Colonic mucosa (tissue), 4 donors: ENCODE measurements around the gene IMPDH1. TPM values are rescaled to one million over a fixed set of nuclear protein-coding genes. Genes with fewer than 3 reads are reported as not detected.

Experiments
- DNase-seq: peaks from one replicate; pipeline ENCODE4 v3.0.0-alpha.2; 2020
- H3K27ac ChIP-seq: fragments of 200-600 bp; one replicate; pipeline ENCODE4 v1.8.0; 2021
- H3K27me3 ChIP-seq: fragments of 200-600 bp; one replicate; pipeline ENCODE4 v1.8.0; 2021
- H3K36me3 ChIP-seq: fragments of 200-600 bp; one replicate; pipeline ENCODE4 v1.8.0; 2021
- H3K4me1 ChIP-seq: fragments of 200-600 bp; one replicate; pipeline ENCODE4 v1.8.0; 2021; ENCODE audit warnings: mild to moderate bottlenecking
- H3K4me3 ChIP-seq: fragments of 200-600 bp; one replicate; pipeline ENCODE4 v1.8.0; 2021
- H3K9ac ChIP-seq, 2 donors: one replicate each; pipeline ENCODE4 v1.7.0; 2013; ENCODE audit warnings: control low read depth in 2 of 2, low read depth in 2 of 2, low read length in 2 of 2
- H3K9me3 ChIP-seq: fragments of 200-600 bp; one replicate; pipeline ENCODE4 v1.8.0; 2021
- intact Hi-C: fragments of 100-400 bp; cut with DNase I; formaldehyde crosslinking; loops from one replicate; pipeline ENCODE4 v1.14.1; 2022
- total RNA-seq, 2 donors: library from RNA; stranded (reverse); fragmentation: NEBNext Ultra II Directional in 1 of 2; extraction: Animal tissue kit (Norgen Biotek cat#: 25700) in 1 of 2; gene quantifications; one replicate each; pipeline ENCODE4 v1.2.1, GENCODE V29; 2021
- TF ChIP-seq, protein P1 (sequence below): fragments of 200-600 bp; IDR thresholded peaks from one replicate; pipeline ENCODE4 v1.8.0; 2022; ENCODE audit warnings: antibody characterized with exemption, mild to moderate bottlenecking
- donor health status: healthy.
- donor health status: DM: no; HTN: no; CAD: no.
- donor health status: DM: no; HTN: no; CAD: no.

IMPDH1 gene
- total RNA-seq, 2 donors from 2014 or later = 37.5 to 50.0 TPM

DNA sequence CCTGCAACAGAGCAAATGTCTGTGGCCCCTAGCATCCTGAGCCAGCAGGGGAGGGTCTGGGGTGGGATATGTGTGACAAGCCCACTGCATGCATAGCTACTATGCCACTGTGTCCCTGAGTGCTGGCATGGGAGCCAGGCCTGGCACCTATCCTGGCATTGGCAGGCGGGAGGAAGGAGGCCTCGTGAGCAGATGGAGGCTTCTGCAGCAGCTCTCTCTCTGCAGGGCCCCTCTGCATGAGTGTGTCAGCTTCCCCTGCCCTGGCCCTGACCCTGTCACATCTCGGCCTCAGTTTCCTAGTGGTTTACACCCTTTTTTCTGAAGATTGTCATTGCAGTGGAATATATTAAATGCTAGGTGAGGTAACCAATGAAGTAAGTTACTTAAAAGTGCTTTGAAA lies 13.1 kb upstream of the IMPDH1 start:
- Histone ChIP-seq H3K9ac (no peak overlapping the region), H3K27ac (no peak overlapping the region), H3K4me1 (no peaks in the 10 kb centered on the region), H3K4me3 (no peak overlapping the region), H3K9me3 (no peaks in the 10 kb centered on the region), H3K27me3 (no peaks in the 10 kb centered on the region), H3K36me3 (no peaks in the 10 kb centered on the region)
- TF ChIP-seq, protein P1, sequence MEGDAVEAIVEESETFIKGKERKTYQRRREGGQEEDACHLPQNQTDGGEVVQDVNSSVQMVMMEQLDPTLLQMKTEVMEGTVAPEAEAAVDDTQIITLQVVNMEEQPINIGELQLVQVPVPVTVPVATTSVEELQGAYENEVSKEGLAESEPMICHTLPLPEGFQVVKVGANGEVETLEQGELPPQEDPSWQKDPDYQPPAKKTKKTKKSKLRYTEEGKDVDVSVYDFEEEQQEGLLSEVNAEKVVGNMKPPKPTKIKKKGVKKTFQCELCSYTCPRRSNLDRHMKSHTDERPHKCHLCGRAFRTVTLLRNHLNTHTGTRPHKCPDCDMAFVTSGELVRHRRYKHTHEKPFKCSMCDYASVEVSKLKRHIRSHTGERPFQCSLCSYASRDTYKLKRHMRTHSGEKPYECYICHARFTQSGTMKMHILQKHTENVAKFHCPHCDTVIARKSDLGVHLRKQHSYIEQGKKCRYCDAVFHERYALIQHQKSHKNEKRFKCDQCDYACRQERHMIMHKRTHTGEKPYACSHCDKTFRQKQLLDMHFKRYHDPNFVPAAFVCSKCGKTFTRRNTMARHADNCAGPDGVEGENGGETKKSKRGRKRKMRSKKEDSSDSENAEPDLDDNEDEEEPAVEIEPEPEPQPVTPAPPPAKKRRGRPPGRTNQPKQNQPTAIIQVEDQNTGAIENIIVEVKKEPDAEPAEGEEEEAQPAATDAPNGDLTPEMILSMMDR = no peak
- no peak for DNase-seq
- intact Hi-C loops = no loop called here

DNA sequence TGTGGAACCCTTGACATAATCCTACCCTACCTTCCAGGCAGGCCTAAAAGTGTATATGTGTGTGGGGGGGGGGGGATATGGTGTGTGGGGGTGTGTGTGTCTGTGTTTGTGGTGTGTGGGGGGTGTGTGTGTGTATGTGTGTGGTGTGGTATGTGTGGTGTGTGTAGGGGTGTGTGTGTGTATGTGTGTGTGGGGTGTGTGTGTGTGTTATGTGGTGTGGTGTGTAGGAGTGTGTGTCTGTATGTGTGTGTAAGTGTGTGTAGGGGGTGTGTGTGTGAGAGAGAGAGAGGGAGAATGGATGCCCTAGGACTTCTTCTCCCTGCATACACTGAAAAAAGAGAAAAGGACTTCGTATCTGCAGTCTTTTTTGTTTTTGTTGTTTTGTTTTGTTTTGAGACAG lies 12.3 kb upstream of the IMPDH1 start:
- H3K9ac ChIP-seq = no peak overlapping the region
- H3K9me3 ChIP-seq = no peaks in the 10 kb centered on the region
- H3K4me1 ChIP-seq = no peaks in the 10 kb centered on the region
- no peak for DNase-seq
- TF ChIP-seq, protein P1 = no peak
- H3K36me3 ChIP-seq = no peaks in the 10 kb centered on the region
- no peak overlapping the region for H3K4me3 ChIP-seq
- H3K27ac ChIP-seq = no peak overlapping the region
- intact Hi-C loops = no loop called here
- H3K27me3 ChIP-seq = no peaks in the 10 kb centered on the region

DNA sequence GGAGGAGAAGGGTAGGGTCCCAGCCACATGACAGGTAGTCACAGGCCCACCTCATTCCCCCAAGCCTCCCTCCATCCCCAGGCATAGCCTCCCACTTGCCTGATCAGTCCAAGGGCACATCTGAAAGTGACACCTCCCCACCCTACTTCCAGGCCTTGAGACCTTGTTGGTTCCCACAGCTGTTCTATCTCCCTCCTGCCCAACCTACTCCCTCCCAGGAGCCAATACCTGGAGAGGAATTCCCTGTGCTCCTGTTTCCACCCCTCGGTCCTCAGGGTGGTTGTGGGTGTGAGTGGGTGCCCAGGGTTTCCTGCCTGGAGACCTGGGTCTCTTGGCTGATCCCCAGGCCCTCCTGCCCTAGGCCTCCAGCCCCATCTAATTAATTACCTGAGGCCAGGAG lies 11.6 kb upstream of the IMPDH1 start:
- Histone ChIP-seq H3K27me3 (no peaks in the 10 kb centered on the region), H3K9me3 (no peaks in the 10 kb centered on the region), H3K27ac (no peak overlapping the region), H3K36me3 (no peaks in the 10 kb centered on the region), H3K9ac (no peak overlapping the region), H3K4me3 (no peak overlapping the region), H3K4me1 (no peaks in the 10 kb centered on the region)
- DNase-seq = no peak
- TF ChIP-seq, protein P1 = no peak
- intact Hi-C loops = no loop called here

DNA sequence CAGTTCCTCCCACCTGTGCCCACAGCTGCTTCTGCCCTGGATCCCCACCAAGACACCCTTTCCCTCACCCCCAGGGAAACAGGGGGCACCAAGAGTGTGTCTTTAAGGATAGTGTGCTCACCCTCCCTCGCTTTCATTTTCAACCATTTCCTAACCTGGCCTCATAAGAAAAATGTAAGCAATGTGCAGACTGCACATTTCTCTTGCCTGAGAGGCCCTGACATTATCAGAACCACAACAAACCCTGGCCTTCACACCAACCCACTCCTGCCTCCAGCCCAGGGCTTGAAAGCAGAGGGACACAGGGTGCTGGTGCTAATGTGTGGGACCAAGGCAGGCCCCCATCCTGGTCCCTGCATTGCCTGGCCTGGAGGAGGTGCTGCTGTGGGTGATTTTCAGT lies 11.0 kb upstream of the IMPDH1 start:
- Histone ChIP-seq H3K9me3 (no peaks in the 10 kb centered on the region), H3K27me3 (no peaks in the 10 kb centered on the region), H3K4me3 (no peak overlapping the region), H3K4me1 (no peaks in the 10 kb centered on the region), H3K9ac (no peak overlapping the region), H3K36me3 (no peaks in the 10 kb centered on the region), H3K27ac (no peak overlapping the region)
- TF ChIP-seq, protein P1 = no peak
- intact Hi-C loops = no loop called here
- no peak for DNase-seq

DNA sequence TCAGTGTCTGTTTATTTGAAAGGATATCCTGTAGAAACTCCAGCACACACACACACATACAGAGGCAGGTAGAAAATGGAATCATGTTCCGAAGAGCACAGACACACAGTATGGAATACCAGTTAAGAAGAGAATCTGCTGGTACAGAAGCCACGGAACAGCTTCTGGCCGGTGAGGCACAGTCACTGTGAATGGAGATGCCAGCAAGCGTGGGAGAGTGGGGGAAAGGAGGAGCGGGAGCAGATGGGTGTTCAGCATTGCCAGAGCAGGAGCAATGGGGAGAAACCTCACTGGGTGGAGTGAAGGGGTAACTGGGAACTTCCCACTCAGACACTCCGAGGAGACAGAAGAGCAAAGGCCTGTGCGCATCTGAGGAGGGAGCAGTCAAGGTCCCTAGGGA lies 9.5 kb upstream of the IMPDH1 start:
- H3K9ac ChIP-seq = no peak overlapping the region
- no peaks in the 10 kb centered on the region for H3K4me1 ChIP-seq
- H3K27ac ChIP-seq = no peak overlapping the region
- no peak for DNase-seq
- H3K4me3 ChIP-seq = no peak overlapping the region
- intact Hi-C loops = no loop called here
- TF ChIP-seq, protein P1 = no peak
- H3K27me3 ChIP-seq = no peaks in the 10 kb centered on the region
- H3K9me3 ChIP-seq = no peaks in the 10 kb centered on the region
- no peaks in the 10 kb centered on the region for H3K36me3 ChIP-seq

DNA sequence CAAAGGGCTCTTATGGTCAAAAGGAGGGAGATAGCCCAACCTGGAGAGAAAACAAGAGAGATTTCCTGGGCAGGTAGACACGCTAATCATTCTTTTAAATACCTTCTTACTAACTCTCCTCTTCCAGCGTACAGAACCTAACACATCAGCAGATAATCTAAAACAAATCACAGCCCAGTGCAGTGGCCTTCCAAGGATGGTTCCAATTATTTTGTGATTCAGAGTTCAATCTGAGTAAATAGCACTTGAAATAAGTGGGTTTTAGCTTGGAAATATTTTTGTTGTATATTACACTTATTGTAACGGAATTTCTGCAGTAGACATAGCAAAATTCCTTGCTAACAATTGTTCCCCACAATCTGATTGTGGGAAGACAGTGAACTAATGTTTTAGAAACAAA lies 7.3 kb upstream of the IMPDH1 start:
- intact Hi-C loops = no loop called here
- no peaks in the 10 kb centered on the region for H3K27me3 ChIP-seq
- no peaks in the 10 kb centered on the region for H3K4me1 ChIP-seq
- DNase-seq = no peak
- no peak overlapping the region for H3K4me3 ChIP-seq
- no peak overlapping the region for H3K9ac ChIP-seq
- TF ChIP-seq, protein P1 = no peak
- no peaks in the 10 kb centered on the region for H3K36me3 ChIP-seq
- H3K9me3 ChIP-seq = no peaks in the 10 kb centered on the region
- no peak overlapping the region for H3K27ac ChIP-seq
